Measurements from ENCODE around the gene RHBDD1.

The RHBDD1 gene

GRCh38 chr2:226909126-226909525 is 73.3 kb downstream of the RHBDD1 start:
- H3K9ac ChIP-seq (ENCODE audit: low read depth in 1 of 2, low read length in 2 of 2) = no peak overlapping the region
- H3K4me1 ChIP-seq (ENCODE audit: control insufficient read depth in 2 of 2, insufficient read depth in 2 of 2, low read length in 2 of 2) = peaks cover 5 to 8% of the 10 kb centered on the region in 2 donors
- no peak overlapping the region for H3K27ac ChIP-seq (ENCODE audit: low read depth in 2 of 2, low read length in 2 of 2)
- H3K27me3 ChIP-seq (ENCODE audit: control insufficient read depth in 2 of 2, insufficient read depth in 2 of 2, low read length in 2 of 2) = no peaks in the 10 kb centered on the region
- H3K36me3 ChIP-seq (ENCODE audit: control insufficient read depth in 2 of 2, insufficient read depth in 2 of 2, low read length in 2 of 2) = peaks cover 0 to 2% of the 10 kb centered on the region in 2 donors
- H3K9me3 ChIP-seq (ENCODE audit: control insufficient read depth in 2 of 2, low read length in 2 of 2) = no peaks in the 10 kb centered on the region
- no peak overlapping the region for H3K4me3 ChIP-seq (ENCODE audit: low read length in 2 of 2)

GRCh38 chr2:226909836-226910235 is 74.0 kb downstream of the RHBDD1 start:
- Histone ChIP-seq H3K36me3 (ENCODE audit: control insufficient read depth in 2 of 2, insufficient read depth in 2 of 2, low read length in 2 of 2) (peaks cover 0 to 4% of the 10 kb centered on the region in 2 donors), H3K4me1 (ENCODE audit: control insufficient read depth in 2 of 2, insufficient read depth in 2 of 2, low read length in 2 of 2) (peaks cover 5 to 8% of the 10 kb centered on the region in 2 donors), H3K9me3 (ENCODE audit: control insufficient read depth in 2 of 2, low read length in 2 of 2) (no peaks in the 10 kb centered on the region), H3K27me3 (ENCODE audit: control insufficient read depth in 2 of 2, insufficient read depth in 2 of 2, low read length in 2 of 2) (no peaks in the 10 kb centered on the region), H3K27ac (ENCODE audit: low read depth in 2 of 2, low read length in 2 of 2) (no peak overlapping the region), H3K4me3 (ENCODE audit: low read length in 2 of 2) (no peak overlapping the region), H3K9ac (ENCODE audit: low read depth in 1 of 2, low read length in 2 of 2) (no peak overlapping the region)

DNA sequence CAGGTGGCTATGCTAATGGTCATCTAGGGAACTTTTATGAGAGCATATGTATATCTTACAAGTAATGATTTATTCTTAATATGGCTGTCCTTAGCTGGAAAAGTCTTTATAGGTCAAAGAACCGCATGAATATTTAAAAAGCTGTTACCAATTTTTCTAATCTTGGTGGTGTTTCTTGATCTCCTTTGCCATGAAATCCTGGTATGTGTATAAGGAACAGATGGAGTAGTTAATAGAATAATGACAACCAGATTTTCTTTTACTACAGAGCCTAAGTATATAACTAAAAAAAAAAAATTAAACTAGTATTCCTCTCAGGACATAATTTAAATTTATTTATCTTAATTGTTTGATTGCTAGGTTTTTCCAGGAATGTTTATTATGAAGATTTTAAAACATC is 74.5 kb downstream of the RHBDD1 start:
- Histone ChIP-seq H3K9ac (ENCODE audit: low read depth in 1 of 2, low read length in 2 of 2) (no peak overlapping the region), H3K27me3 (ENCODE audit: control insufficient read depth in 2 of 2, insufficient read depth in 2 of 2, low read length in 2 of 2) (no peaks in the 10 kb centered on the region), H3K4me3 (ENCODE audit: low read length in 2 of 2) (no peak overlapping the region), H3K4me1 (ENCODE audit: control insufficient read depth in 2 of 2, insufficient read depth in 2 of 2, low read length in 2 of 2) (peaks cover 5 to 8% of the 10 kb centered on the region in 2 donors), H3K36me3 (ENCODE audit: control insufficient read depth in 2 of 2, insufficient read depth in 2 of 2, low read length in 2 of 2) (peaks cover 0 to 4% of the 10 kb centered on the region in 2 donors), H3K9me3 (ENCODE audit: control insufficient read depth in 2 of 2, low read length in 2 of 2) (no peaks in the 10 kb centered on the region), H3K27ac (ENCODE audit: low read depth in 2 of 2, low read length in 2 of 2) (no peak overlapping the region)

DNA sequence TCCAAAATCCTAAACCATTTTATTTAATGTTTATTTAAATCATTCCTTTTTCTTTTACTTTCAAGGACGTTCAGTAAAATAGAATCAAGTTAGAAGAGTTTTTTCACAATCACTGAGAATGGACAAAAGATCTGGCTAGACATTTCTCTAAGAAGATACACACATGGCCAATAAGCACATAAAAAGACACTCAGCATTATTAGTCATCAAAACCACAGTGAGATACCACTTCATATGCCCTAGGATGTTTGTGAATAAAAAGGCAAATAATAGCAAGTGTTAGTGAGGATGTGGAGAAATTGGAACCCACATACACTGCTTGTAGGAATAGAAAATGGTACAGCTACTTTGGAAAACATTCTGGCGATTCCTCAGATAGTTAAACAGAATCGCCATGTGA is 76.1 kb downstream of the RHBDD1 start:
- Histone ChIP-seq H3K27me3 (ENCODE audit: control insufficient read depth in 2 of 2, insufficient read depth in 2 of 2, low read length in 2 of 2) (no peaks in the 10 kb centered on the region), H3K9ac (ENCODE audit: low read depth in 1 of 2, low read length in 2 of 2) (no peak overlapping the region), H3K4me3 (ENCODE audit: low read length in 2 of 2) (no peak overlapping the region), H3K36me3 (ENCODE audit: control insufficient read depth in 2 of 2, insufficient read depth in 2 of 2, low read length in 2 of 2) (peaks cover 0 to 4% of the 10 kb centered on the region in 2 donors), H3K9me3 (ENCODE audit: control insufficient read depth in 2 of 2, low read length in 2 of 2) (no peaks in the 10 kb centered on the region), H3K27ac (ENCODE audit: low read depth in 2 of 2, low read length in 2 of 2) (no peak overlapping the region), H3K4me1 (ENCODE audit: control insufficient read depth in 2 of 2, insufficient read depth in 2 of 2, low read length in 2 of 2) (peaks cover 5 to 8% of the 10 kb centered on the region in 2 donors)

DNA sequence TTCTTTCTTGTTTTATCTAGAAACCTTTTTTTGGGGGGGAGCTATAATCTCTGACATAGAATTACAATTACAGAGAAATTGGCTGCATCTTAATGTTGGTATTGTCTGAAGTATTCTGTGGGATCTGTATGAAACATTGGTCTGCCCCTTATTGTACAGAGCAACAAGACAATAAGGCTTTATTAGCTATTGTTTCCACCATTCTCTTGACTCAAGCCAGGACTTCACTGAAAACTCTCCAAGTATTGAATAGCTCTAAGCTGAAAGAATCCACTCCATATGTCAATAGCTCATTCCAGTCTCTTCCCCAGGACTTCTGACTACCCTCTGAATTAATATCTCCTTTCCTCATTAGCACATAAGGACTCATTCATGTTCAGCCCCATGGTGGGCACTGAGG is 77.8 kb downstream of the RHBDD1 start:
- no peaks in the 10 kb centered on the region for H3K27me3 ChIP-seq (ENCODE audit: control insufficient read depth in 2 of 2, insufficient read depth in 2 of 2, low read length in 2 of 2)
- no peak overlapping the region for H3K9ac ChIP-seq (ENCODE audit: low read depth in 1 of 2, low read length in 2 of 2)
- no peaks in the 10 kb centered on the region for H3K9me3 ChIP-seq (ENCODE audit: control insufficient read depth in 2 of 2, low read length in 2 of 2)
- H3K27ac ChIP-seq (ENCODE audit: low read depth in 2 of 2, low read length in 2 of 2) = no peak overlapping the region
- peaks cover 2 to 5% of the 10 kb centered on the region in 2 donors for H3K4me1 ChIP-seq (ENCODE audit: control insufficient read depth in 2 of 2, insufficient read depth in 2 of 2, low read length in 2 of 2)
- H3K4me3 ChIP-seq (ENCODE audit: low read length in 2 of 2) = no peak overlapping the region
- H3K36me3 ChIP-seq (ENCODE audit: control insufficient read depth in 2 of 2, insufficient read depth in 2 of 2, low read length in 2 of 2) = peaks cover 0 to 4% of the 10 kb centered on the region in 2 donors

DNA sequence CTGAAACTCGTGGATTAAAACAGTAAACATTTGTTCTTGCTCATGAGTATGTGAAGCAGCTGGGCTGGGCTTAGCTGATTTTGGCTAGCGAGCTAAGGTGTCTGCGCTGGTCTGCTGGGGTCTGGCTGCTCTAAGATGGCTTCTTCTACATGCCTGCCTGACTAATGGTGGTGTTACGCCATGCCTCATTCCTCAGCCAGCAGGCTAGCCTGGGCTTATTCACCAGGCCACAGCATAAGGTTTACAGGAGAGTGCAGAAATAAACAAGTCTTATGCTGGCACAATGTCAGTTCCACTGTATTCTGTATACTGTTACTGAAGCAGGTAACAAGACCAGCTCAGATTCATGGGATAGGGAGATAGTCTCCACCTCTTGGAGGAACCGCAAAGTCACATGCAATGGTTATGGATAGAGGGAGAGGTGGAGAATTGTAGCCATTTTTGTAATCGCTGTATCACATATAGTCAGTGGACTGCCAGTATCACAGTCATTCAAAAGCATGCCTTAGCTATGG is 80.0 kb downstream of the RHBDD1 start:
- Histone ChIP-seq H3K27me3 (ENCODE audit: control insufficient read depth in 2 of 2, insufficient read depth in 2 of 2, low read length in 2 of 2) (no peaks in the 10 kb centered on the region), H3K4me3 (ENCODE audit: low read length in 2 of 2) (no peak overlapping the region), H3K4me1 (ENCODE audit: control insufficient read depth in 2 of 2, insufficient read depth in 2 of 2, low read length in 2 of 2) (no peaks in the 10 kb centered on the region), H3K36me3 (ENCODE audit: control insufficient read depth in 2 of 2, insufficient read depth in 2 of 2, low read length in 2 of 2) (peaks cover 0 to 4% of the 10 kb centered on the region in 2 donors), H3K9me3 (ENCODE audit: control insufficient read depth in 2 of 2, low read length in 2 of 2) (no peaks in the 10 kb centered on the region), H3K9ac (ENCODE audit: low read depth in 1 of 2, low read length in 2 of 2) (no peak overlapping the region), H3K27ac (ENCODE audit: low read depth in 2 of 2, low read length in 2 of 2) (no peak overlapping the region)

GRCh38 chr2:226916669-226917068 is 80.8 kb downstream of the RHBDD1 start:
- no peaks in the 10 kb centered on the region for H3K27me3 ChIP-seq (ENCODE audit: control insufficient read depth in 2 of 2, insufficient read depth in 2 of 2, low read length in 2 of 2)
- H3K4me3 ChIP-seq (ENCODE audit: low read length in 2 of 2) = no peak overlapping the region
- no peaks in the 10 kb centered on the region for H3K4me1 ChIP-seq (ENCODE audit: control insufficient read depth in 2 of 2, insufficient read depth in 2 of 2, low read length in 2 of 2)
- no peak overlapping the region for H3K27ac ChIP-seq (ENCODE audit: low read depth in 2 of 2, low read length in 2 of 2)
- no peak overlapping the region for H3K9ac ChIP-seq (ENCODE audit: low read depth in 1 of 2, low read length in 2 of 2)
- H3K9me3 ChIP-seq (ENCODE audit: control insufficient read depth in 2 of 2, low read length in 2 of 2) = no peaks in the 10 kb centered on the region
- peaks cover 0 to 4% of the 10 kb centered on the region in 2 donors for H3K36me3 ChIP-seq (ENCODE audit: control insufficient read depth in 2 of 2, insufficient read depth in 2 of 2, low read length in 2 of 2)

DNA sequence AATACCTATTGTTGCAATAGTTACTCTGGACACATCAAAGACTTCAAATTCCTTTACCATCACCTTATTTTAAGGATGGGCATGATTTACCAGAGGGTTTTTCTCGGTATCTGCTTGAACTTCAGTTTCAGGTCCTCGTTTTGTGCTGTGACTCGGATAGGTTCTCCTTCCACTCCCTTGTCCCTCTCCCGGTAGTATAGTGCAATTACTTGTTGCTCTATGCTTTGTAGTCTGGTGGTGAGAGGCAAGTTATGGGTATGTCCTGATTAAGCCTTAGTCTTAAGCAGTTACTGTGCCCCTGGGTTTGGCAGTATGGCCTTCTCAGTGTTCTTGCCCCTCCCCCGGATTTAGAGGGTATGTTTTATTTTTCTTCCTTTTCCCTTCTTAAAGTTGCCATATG is 96.6 kb downstream of the RHBDD1 start:
- H3K4me1 ChIP-seq (ENCODE audit: control insufficient read depth in 2 of 2, insufficient read depth in 2 of 2, low read length in 2 of 2) = no peaks in the 10 kb centered on the region
- no peaks in the 10 kb centered on the region for H3K9me3 ChIP-seq (ENCODE audit: control insufficient read depth in 2 of 2, low read length in 2 of 2)
- no peak overlapping the region for H3K9ac ChIP-seq (ENCODE audit: low read depth in 1 of 2, low read length in 2 of 2)
- no peak overlapping the region for H3K4me3 ChIP-seq (ENCODE audit: low read length in 2 of 2)
- no peaks in the 10 kb centered on the region for H3K36me3 ChIP-seq (ENCODE audit: control insufficient read depth in 2 of 2, insufficient read depth in 2 of 2, low read length in 2 of 2)
- no peak overlapping the region for H3K27ac ChIP-seq (ENCODE audit: low read depth in 2 of 2, low read length in 2 of 2)
- H3K27me3 ChIP-seq (ENCODE audit: control insufficient read depth in 2 of 2, insufficient read depth in 2 of 2, low read length in 2 of 2) = no peaks in the 10 kb centered on the region

GRCh38 chr2:226934546-226935201 is 98.8 kb downstream of the RHBDD1 start:
- no peaks in the 10 kb centered on the region for H3K4me1 ChIP-seq (ENCODE audit: control insufficient read depth in 2 of 2, insufficient read depth in 2 of 2, low read length in 2 of 2)
- no peak overlapping the region for H3K27ac ChIP-seq (ENCODE audit: low read depth in 2 of 2, low read length in 2 of 2)
- H3K36me3 ChIP-seq (ENCODE audit: control insufficient read depth in 2 of 2, insufficient read depth in 2 of 2, low read length in 2 of 2) = no peaks in the 10 kb centered on the region
- no peak overlapping the region for H3K4me3 ChIP-seq (ENCODE audit: low read length in 2 of 2)
- H3K9me3 ChIP-seq (ENCODE audit: control insufficient read depth in 2 of 2, low read length in 2 of 2) = no peaks in the 10 kb centered on the region
- no peak overlapping the region for H3K9ac ChIP-seq (ENCODE audit: low read depth in 1 of 2, low read length in 2 of 2)
- H3K27me3 ChIP-seq (ENCODE audit: control insufficient read depth in 2 of 2, insufficient read depth in 2 of 2, low read length in 2 of 2) = no peaks in the 10 kb centered on the region

DNA sequence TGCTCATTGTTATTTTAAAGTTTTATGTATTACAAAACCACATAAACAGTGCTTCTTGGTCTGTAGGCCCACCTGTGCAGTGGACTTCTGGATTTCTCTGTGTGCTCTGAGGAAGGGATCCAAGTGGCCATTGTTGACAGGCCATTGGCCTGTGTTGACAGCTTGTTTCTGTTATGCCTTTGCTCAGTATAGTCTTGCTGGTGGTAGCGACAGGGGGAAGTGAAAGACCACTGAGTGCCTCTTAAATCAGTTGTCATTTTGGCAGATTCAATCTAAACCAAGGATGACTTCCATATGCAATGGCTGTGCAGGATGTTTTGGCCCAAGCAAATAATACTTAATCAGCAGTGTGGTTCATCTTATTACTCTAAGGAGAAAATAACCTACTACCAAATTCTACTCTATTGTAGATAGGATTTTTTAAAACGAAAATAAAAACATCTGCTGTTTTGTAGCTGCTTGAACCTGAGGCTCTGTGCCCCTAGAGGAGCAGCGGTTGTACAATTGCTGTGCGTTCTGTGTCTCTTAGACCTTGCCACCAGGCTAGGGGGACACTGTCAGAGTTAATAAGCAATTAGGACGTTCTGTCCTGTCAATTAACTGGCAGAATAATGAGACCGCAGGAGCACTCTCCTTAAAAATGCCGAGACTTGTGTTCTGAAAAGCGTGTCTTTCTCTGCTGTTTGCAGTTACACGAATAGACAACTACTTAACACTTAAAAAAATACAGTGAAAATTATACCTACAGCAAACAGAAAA is 108.2 kb downstream of the RHBDD1 start:
- no peak overlapping the region for H3K9ac ChIP-seq (ENCODE audit: low read depth in 1 of 2, low read length in 2 of 2)
- no peak overlapping the region for H3K4me3 ChIP-seq (ENCODE audit: low read length in 2 of 2)
- H3K9me3 ChIP-seq (ENCODE audit: control insufficient read depth in 2 of 2, low read length in 2 of 2) = no peaks in the 10 kb centered on the region
- no peaks in the 10 kb centered on the region for H3K27me3 ChIP-seq (ENCODE audit: control insufficient read depth in 2 of 2, insufficient read depth in 2 of 2, low read length in 2 of 2)
- no peak overlapping the region for H3K27ac ChIP-seq (ENCODE audit: low read depth in 2 of 2, low read length in 2 of 2)
- H3K4me1 ChIP-seq (ENCODE audit: control insufficient read depth in 2 of 2, insufficient read depth in 2 of 2, low read length in 2 of 2) = no peaks in the 10 kb centered on the region
- H3K36me3 ChIP-seq (ENCODE audit: control insufficient read depth in 2 of 2, insufficient read depth in 2 of 2, low read length in 2 of 2) = no peaks in the 10 kb centered on the region
